Measurements from ENCODE around the gene DOHH.

DOHH gene

DNA sequence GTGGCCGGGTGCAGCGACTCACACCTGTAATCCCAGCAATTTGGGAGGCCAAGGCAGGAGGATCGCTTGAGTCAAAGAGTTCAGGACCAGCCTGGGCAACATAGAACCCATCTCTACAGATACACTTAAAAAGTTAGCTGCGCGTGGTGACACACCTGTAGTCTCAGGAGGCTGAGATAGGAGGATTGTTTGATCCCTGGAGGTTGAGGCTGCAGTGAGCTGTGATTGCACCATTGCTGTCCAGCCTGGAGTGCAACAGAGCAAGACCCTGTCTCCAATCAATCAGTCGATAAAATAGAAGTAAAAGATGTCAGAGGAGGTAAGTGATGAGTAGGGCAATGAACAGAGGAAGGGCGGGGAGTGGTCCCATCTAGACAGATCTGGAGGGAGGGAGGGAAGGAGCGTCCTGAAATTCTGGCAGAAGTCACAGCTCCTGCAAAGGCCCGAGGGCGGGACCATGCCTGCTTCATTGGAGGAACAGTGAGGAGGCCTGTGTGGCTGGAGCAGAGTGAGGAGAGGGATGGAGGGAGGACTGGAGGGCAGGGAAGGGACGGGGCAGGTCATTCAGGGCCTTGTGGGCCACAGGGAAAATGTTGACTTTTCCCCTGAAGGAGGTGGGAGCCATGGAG is 29.9 kb downstream of the DOHH start:
- Histone ChIP-seq H3K36me3 (ENCODE audit: control insufficient read depth in 5 of 5, insufficient read depth in 5 of 5, low read length in 5 of 5) (peaks cover 0 to 2% (median 0%) of the 10 kb centered on the region in 5 donors), H3K27me3 (ENCODE audit: control insufficient read depth in 5 of 5, insufficient read depth in 4 of 5, low read length in 5 of 5) (no peaks in the 10 kb centered on the region), H3K27ac (ENCODE audit: low read depth, low read length) (no peak overlapping the region), H3K4me3 (ENCODE audit: low read depth in 1 of 5, low read length in 5 of 5) (no peak overlapping the region), H3K4me1 (ENCODE audit: control insufficient read depth in 5 of 5, insufficient read depth in 5 of 5, low read length in 5 of 5) (peaks cover 0 to 31% (median 23%) of the 10 kb centered on the region in 5 donors), H3K9me3 (ENCODE audit: control insufficient read depth in 5 of 5, low read length in 5 of 5) (no peaks in the 10 kb centered on the region), H3K9ac (ENCODE audit: low read length in 5 of 5) (no peak overlapping the region)

DNA sequence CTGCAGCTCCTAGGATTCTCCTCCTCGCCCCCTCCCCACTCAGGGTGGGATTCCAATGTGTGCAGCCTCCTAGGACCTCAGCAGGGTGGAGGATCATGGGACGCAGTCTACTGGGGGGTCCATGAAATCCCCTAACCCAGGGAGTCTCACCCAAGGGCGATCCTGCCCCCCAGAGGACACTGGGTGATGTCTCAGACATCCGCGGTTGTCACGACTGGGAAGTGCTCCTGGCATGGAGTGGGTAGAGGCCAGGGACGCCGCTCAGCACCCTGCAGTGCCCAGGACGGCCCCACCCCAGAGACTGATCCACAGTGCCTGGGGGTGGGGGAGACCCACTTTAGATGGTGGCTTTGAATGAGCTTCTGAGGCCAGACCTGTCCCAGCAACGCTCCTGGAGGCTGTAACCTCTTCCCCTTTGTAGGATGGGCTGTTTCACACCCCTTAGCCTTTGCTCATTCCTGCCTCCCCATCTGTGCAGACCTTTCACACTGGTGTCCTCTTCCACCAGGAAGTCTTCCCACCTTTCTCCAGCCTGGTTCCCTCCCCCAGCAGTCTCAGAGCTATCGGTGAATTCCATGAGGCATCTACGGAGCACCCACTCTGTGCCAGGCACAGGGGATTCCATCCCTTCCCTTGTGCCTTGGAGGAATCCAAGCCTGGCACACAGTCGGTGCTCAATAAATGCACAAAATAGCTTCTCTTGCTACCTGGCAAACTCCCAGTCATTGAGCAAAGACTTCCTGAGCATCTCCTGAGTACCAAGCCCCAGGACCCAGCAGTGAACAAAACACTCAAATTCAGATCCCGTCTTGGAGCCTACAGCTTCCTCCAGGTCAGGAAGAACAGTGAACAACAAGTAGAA is 30.6 kb downstream of the DOHH start:
- H3K4me3 ChIP-seq (ENCODE audit: low read depth in 1 of 5, low read length in 5 of 5): no peak overlapping the region
- H3K9ac ChIP-seq (ENCODE audit: low read length in 5 of 5): peak overlapping the region in 1 of 5 donors; percentile 25
- H3K27ac ChIP-seq (ENCODE audit: low read depth, low read length): no peak overlapping the region
- H3K27me3 ChIP-seq (ENCODE audit: control insufficient read depth in 5 of 5, insufficient read depth in 4 of 5, low read length in 5 of 5): no peaks in the 10 kb centered on the region
- H3K36me3 ChIP-seq (ENCODE audit: control insufficient read depth in 5 of 5, insufficient read depth in 5 of 5, low read length in 5 of 5): peaks cover 0 to 2% (median 0%) of the 10 kb centered on the region in 5 donors
- no peaks in the 10 kb centered on the region for H3K9me3 ChIP-seq (ENCODE audit: control insufficient read depth in 5 of 5, low read length in 5 of 5)
- H3K4me1 ChIP-seq (ENCODE audit: control insufficient read depth in 5 of 5, insufficient read depth in 5 of 5, low read length in 5 of 5): peaks cover 0 to 34% (median 26%) of the 10 kb centered on the region in 5 donors

DNA sequence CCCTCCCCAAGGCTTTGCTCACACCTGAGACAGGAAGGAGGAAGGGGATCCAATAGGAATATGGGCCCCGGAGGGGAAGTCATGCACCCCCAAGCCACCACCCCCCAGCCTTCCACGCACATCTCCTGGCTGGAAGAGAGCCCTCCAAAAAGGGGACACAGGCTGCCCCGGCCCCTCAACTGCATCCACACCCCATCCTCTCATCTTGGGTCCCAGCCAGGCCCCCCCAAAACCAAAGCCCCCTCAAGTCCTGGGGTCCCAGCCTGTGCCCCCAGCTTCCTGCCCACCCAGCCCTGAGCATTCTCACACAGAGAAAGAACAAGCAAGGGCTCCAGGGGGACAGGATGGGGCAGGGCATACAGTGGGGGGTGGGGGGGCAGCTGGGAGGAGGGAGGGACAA is 32.3 kb downstream of the DOHH start:
- no peaks in the 10 kb centered on the region for H3K9me3 ChIP-seq (ENCODE audit: control insufficient read depth in 5 of 5, low read length in 5 of 5)
- no peak overlapping the region for H3K4me3 ChIP-seq (ENCODE audit: low read depth in 1 of 5, low read length in 5 of 5)
- no peak overlapping the region for H3K27ac ChIP-seq (ENCODE audit: low read depth, low read length)
- H3K4me1 ChIP-seq (ENCODE audit: control insufficient read depth in 5 of 5, insufficient read depth in 5 of 5, low read length in 5 of 5): peaks cover 0 to 35% (median 26%) of the 10 kb centered on the region in 5 donors
- H3K27me3 ChIP-seq (ENCODE audit: control insufficient read depth in 5 of 5, insufficient read depth in 4 of 5, low read length in 5 of 5): no peaks in the 10 kb centered on the region
- H3K36me3 ChIP-seq (ENCODE audit: control insufficient read depth in 5 of 5, insufficient read depth in 5 of 5, low read length in 5 of 5): peaks cover 0 to 5% (median 2%) of the 10 kb centered on the region in 5 donors
- H3K9ac ChIP-seq (ENCODE audit: low read length in 5 of 5): no peak overlapping the region

DNA sequence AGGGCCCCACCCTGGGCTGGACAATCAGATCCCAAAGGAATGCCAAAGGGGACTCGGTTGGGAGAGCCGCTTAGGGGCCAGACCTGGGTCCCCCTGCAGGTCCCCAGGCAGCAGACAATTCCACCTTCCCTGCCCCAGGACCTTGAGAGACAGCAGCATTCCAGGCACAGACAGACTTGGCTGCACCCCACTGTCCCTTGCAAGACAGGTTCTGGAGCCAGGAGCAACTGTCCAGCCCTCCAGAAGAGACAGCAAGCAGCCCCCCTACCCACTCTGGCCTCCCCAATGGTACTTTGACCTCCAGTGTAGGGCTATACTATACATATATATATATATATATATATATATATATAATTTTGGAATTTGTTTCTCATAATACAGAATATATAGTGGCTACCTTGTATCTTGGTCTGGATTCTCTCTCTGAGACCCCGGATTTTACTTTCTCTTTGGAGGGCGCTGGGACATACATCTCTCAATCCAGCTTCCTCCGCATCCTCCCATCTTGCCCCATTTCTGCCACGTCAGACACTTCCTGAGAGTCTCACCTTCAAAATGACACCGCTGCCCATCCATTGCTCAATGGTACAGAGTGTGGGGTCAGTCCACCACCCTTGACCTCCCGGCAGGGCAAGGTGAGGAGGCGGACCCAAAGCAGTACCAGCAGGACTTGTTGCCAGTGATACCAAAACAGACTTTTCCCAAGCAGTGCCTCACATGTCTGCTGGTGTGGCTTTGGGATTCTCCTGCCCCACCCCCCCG is 32.9 kb downstream of the DOHH start:
- H3K9me3 ChIP-seq (ENCODE audit: control insufficient read depth in 5 of 5, low read length in 5 of 5): no peaks in the 10 kb centered on the region
- H3K4me1 ChIP-seq (ENCODE audit: control insufficient read depth in 5 of 5, insufficient read depth in 5 of 5, low read length in 5 of 5): peaks cover 0 to 35% (median 26%) of the 10 kb centered on the region in 5 donors
- no peak overlapping the region for H3K9ac ChIP-seq (ENCODE audit: low read length in 5 of 5)
- peaks cover 0 to 11% (median 7%) of the 10 kb centered on the region in 5 donors for H3K36me3 ChIP-seq (ENCODE audit: control insufficient read depth in 5 of 5, insufficient read depth in 5 of 5, low read length in 5 of 5)
- H3K4me3 ChIP-seq (ENCODE audit: low read depth in 1 of 5, low read length in 5 of 5): no peak overlapping the region
- no peak overlapping the region for H3K27ac ChIP-seq (ENCODE audit: low read depth, low read length)
- no peaks in the 10 kb centered on the region for H3K27me3 ChIP-seq (ENCODE audit: control insufficient read depth in 5 of 5, insufficient read depth in 4 of 5, low read length in 5 of 5)

DNA sequence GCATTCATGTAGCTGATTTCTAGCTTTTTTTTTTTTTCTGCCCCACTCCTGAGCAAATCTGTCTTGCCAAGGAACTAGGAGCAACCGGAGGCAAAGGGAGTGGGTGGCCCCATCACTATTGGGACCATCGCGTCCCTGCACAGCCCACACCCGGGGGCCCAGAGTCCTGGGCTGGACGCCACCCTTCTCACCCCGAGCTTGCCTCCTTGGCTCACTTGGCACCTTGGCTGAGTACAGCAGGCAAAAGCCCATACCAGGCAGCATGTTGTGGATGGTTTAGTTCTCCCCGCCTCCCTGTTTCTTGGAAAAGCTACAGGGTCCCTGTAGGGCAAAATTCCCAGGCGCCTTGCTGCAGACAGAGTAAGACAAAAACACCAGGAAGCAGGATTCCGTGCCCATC is 33.8 kb downstream of the DOHH start:
- Histone ChIP-seq H3K4me1 (ENCODE audit: control insufficient read depth in 5 of 5, insufficient read depth in 5 of 5, low read length in 5 of 5) (peaks cover 0 to 32% (median 20%) of the 10 kb centered on the region in 5 donors), H3K36me3 (ENCODE audit: control insufficient read depth in 5 of 5, insufficient read depth in 5 of 5, low read length in 5 of 5) (peaks cover 0 to 15% (median 10%) of the 10 kb centered on the region in 5 donors), H3K9ac (ENCODE audit: low read length in 5 of 5) (no peak overlapping the region), H3K27me3 (ENCODE audit: control insufficient read depth in 5 of 5, insufficient read depth in 4 of 5, low read length in 5 of 5) (no peaks in the 10 kb centered on the region), H3K9me3 (ENCODE audit: control insufficient read depth in 5 of 5, low read length in 5 of 5) (no peaks in the 10 kb centered on the region), H3K27ac (ENCODE audit: low read depth, low read length) (no peak overlapping the region), H3K4me3 (ENCODE audit: low read depth in 1 of 5, low read length in 5 of 5) (no peak overlapping the region)

DNA sequence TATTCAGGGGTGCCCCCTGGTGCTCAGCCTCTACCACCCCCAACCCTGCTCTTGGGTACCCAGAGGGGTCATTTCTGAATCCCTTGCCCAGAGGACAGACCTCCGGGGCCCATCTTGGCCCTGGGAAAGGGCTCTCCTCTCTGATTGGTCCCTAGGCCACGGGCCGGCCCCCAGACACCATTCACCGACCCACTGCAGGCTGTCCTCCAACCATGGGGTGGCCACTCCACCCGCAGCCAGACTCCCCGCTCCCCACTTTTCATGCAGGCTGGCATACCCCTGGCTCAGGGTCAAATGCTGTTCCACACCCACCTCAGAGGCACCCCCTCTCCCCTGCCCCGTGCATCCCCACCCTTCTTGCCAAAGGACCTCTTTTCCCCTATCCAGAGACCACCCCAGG is 34.9 kb downstream of the DOHH start:
- Histone ChIP-seq H3K9ac (ENCODE audit: low read length in 5 of 5) (no peak overlapping the region), H3K4me3 (ENCODE audit: low read depth in 1 of 5, low read length in 5 of 5) (no peak overlapping the region), H3K36me3 (ENCODE audit: control insufficient read depth in 5 of 5, insufficient read depth in 5 of 5, low read length in 5 of 5) (peaks cover 0 to 15% (median 13%) of the 10 kb centered on the region in 5 donors), H3K9me3 (ENCODE audit: control insufficient read depth in 5 of 5, low read length in 5 of 5) (no peaks in the 10 kb centered on the region), H3K27me3 (ENCODE audit: control insufficient read depth in 5 of 5, insufficient read depth in 4 of 5, low read length in 5 of 5) (no peaks in the 10 kb centered on the region), H3K27ac (ENCODE audit: low read depth, low read length) (peak overlapping the region; percentile 30), H3K4me1 (ENCODE audit: control insufficient read depth in 5 of 5, insufficient read depth in 5 of 5, low read length in 5 of 5) (peaks cover 0 to 32% (median 20%) of the 10 kb centered on the region in 5 donors)

DNA sequence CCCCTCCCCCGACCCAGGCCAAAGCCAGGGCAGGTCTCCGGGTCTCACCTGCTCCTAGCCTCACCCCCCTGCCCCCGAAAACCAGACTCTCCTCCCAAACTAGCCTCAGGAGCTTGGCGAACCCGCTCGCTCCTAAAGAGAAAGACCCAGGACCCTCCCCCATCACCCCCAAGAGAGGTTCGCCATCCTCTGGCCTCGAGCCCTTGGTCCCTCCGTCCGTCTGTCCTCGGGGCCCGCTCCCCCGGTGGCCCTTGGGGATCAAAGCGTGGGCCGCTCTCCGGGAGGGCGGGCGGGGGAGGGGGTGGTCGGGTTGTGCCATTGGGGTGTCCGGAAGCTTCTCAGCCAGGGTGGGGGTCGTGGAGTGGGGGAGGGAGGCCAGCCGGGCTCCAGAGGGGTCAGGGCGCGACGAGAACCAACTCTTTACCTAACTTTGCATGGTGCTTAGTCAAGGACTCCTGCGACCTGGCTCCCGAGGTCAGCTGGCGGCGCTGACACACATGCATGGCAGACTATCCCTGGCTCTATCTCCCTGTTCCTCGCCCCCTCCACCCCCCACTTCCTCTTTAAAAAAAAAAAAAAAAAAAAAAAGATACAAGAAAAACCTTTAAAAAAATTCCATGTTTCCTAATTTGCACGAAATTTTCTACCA is 35.8 kb downstream of the DOHH start:
- Histone ChIP-seq H3K27me3 (ENCODE audit: control insufficient read depth in 5 of 5, insufficient read depth in 4 of 5, low read length in 5 of 5) (no peaks in the 10 kb centered on the region), H3K4me1 (ENCODE audit: control insufficient read depth in 5 of 5, insufficient read depth in 5 of 5, low read length in 5 of 5) (peaks cover 0 to 40% (median 24%) of the 10 kb centered on the region in 5 donors)

DNA sequence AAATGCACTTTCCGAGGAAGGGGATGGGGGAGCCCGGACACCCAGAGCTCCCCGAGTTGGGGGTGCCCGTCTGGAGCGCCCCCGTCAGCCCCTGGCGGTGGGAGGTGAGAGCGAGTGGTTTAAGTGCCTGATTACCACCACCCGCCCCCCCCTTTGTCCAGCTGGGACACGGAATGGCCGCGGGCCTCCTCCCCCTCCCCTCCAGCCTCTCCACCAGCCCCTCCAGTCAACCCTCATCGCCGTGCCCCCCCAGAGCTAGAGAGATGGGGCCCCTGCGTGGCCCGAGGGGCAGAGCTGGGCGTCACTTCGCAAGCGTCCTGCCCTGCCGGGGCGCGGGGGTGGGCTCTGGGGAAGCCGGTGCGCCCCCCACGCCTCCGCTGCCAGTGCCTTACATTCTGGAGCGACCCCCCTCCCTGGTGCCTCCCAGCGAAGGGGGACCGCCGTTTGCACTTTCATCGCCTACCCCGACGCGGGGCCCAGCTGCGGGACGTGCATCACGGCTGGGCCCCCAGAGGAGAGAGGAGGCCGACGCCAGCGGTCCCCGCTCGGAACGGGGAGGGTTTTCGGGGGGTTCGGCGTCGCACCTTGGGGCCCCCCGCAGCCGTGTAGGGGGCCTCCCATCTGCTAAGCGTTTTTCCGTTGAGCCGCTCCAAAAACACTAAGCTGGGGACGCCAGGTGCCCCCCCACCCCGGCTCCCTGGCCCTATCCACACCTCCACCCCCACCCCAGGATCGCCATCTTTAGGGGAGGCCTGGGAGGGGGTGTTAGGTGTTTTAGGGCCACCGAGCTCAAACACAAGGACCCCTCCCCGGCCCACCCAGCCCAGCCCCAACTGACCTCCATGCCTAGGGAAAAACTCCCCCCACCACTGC is 36.5 kb downstream of the DOHH start:
- no peak overlapping the region for H3K4me3 ChIP-seq (ENCODE audit: low read depth in 1 of 5, low read length in 5 of 5)
- no peaks in the 10 kb centered on the region for H3K9me3 ChIP-seq (ENCODE audit: control insufficient read depth in 5 of 5, low read length in 5 of 5)
- no peak overlapping the region for H3K27ac ChIP-seq (ENCODE audit: low read depth, low read length)
- H3K36me3 ChIP-seq (ENCODE audit: control insufficient read depth in 5 of 5, insufficient read depth in 5 of 5, low read length in 5 of 5): peaks cover 0 to 22% (median 13%) of the 10 kb centered on the region in 5 donors
- no peaks in the 10 kb centered on the region for H3K27me3 ChIP-seq (ENCODE audit: control insufficient read depth in 5 of 5, insufficient read depth in 4 of 5, low read length in 5 of 5)
- no peak overlapping the region for H3K9ac ChIP-seq (ENCODE audit: low read length in 5 of 5)
- peaks cover 0 to 41% (median 32%) of the 10 kb centered on the region in 5 donors for H3K4me1 ChIP-seq (ENCODE audit: control insufficient read depth in 5 of 5, insufficient read depth in 5 of 5, low read length in 5 of 5)

More for the DNA sequence above, 35.8 kb downstream of the DOHH start:
- Histone ChIP-seq H3K36me3 (ENCODE audit: control insufficient read depth in 5 of 5, insufficient read depth in 5 of 5, low read length in 5 of 5) (peaks cover 0 to 21% (median 13%) of the 10 kb centered on the region in 5 donors), H3K27ac (ENCODE audit: low read depth, low read length) (no peak overlapping the region), H3K9ac (ENCODE audit: low read length in 5 of 5) (no peak overlapping the region), H3K9me3 (ENCODE audit: control insufficient read depth in 5 of 5, low read length in 5 of 5) (no peaks in the 10 kb centered on the region), H3K4me3 (ENCODE audit: low read depth in 1 of 5, low read length in 5 of 5) (no peak overlapping the region)

Data from subcutaneous abdominal adipose tissue (tissue), 5 donors.